Vagina (tissue), 2 donors: ENCODE measurements around the gene LILRB3. TPM values are rescaled to one million over a fixed set of nuclear protein-coding genes. Genes with fewer than 3 reads are reported as not detected.
"Not testable (repeated sequence)": the region's sequence is repeated elsewhere in the genome, so short reads cannot be mapped to it uniquely, and the experiment has no call there.

Experiments
- DNase-seq, 2 donors: peaks; one replicate each; pipeline ENCODE4 v3.0.0-alpha.2; 2017; ENCODE audit errors: extremely low spot score in 2 of 2
- H3K27ac ChIP-seq: fragments of 200-600 bp; sonication (generic); one replicate; pipeline ENCODE4 v1.5.1; 2019
- H3K27me3 ChIP-seq: fragments of 200-600 bp; sonication (generic); one replicate; pipeline ENCODE4 v1.5.1; 2019
- H3K36me3 ChIP-seq, 2 donors: fragments of 200-600 bp; sonication (generic); one replicate each; pipeline ENCODE4 v1.5.1; 2017 to 2019
- H3K4me1 ChIP-seq: fragments of 200-600 bp; sonication (generic); one replicate; pipeline ENCODE4 v1.5.1; 2019
- H3K4me3 ChIP-seq, 2 donors: fragments of 200-600 bp; sonication (generic); 1 replicate in 1 of 2; 2 replicates in 1 of 2; pipeline ENCODE4 v1.5.1; 2016 to 2019
- H3K9me3 ChIP-seq: fragments of 200-600 bp; sonication (generic); one replicate; pipeline ENCODE4 v1.5.1; 2019
- POLR2A ChIP-seq, 2 donors: fragments of 450-650 bp; IDR thresholded peaks; one replicate each; pipeline ENCODE4 v1.6.1; 2017; ENCODE audit warnings: antibody characterized with exemption in 2 of 2, mild to moderate bottlenecking in 2 of 2, moderate library complexity in 2 of 2
- POLR2AphosphoS5 ChIP-seq, 2 donors: sonication (generic); formaldehyde crosslinking; IDR thresholded peaks; one replicate each; pipeline ENCODE4 v1.9.0; 2017; ENCODE audit warnings: antibody characterized with exemption in 2 of 2, mild to moderate bottlenecking in 2 of 2, low read depth in 1 of 2; ENCODE audit not compliant: insufficient read depth in 1 of 2
- intact Hi-C: fragments of 100-400 bp; cut with DNase I; formaldehyde crosslinking; loops from one replicate; pipeline ENCODE4 v1.15.1; 2023
- total RNA-seq: library from RNA; depleted of rRNA; stranded (reverse); fragments of >200 nt; gene quantifications from one replicate; pipeline ENCODE4 v1.2.3, GENCODE V29; 2016
- TF ChIP-seq, protein P1 (sequence below), 3 experiments: fragments of 450-650 bp in 2 of 3; fragments of 200-600 bp in 1 of 3; sonication (generic) in 1 of 3; IDR thresholded peaks; one replicate each; pipeline ENCODE4 v1.5.1; 2017 to 2019; ENCODE audit warnings: antibody characterized with exemption in 3 of 3, mild to moderate bottlenecking in 2 of 3, moderate library complexity in 2 of 3

Gene LILRB3
- total RNA-seq, 1 donor from 2014 or later: 20.4 TPM

DNA sequence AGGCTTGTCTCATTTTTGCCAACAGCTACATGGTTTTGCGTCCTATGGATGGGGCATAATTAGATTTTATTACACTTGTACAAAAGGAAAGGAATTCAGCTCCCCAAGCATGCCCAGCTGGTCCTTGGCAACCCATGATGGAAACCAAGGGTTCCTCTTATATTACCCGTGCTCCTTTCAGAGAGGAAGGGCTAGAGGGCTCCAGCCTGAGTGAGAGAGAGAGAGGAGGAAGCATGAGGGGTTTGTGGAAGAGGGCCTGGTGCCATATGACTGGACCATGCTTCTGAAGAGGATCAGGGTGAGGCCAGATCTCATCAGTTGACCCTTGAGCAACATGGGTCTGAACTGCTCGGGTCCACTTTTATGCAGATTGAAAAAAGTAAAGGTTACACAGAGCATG is 25.7 kb downstream of the LILRB3 start:
- no peaks in the 10 kb centered on the region for H3K9me3 ChIP-seq
- H3K36me3 ChIP-seq: peaks cover 0 to 27% of the 10 kb centered on the region in 2 donors
- no peaks in the 10 kb centered on the region for H3K27me3 ChIP-seq
- TF ChIP-seq POLR2A (IDR thresholded peaks at IDR 0.05) (no peak), POLR2AphosphoS5 (IDR thresholded peaks at IDR 0.05; ENCODE audit: insufficient read depth in 1 of 2, low read depth in 1 of 2) (no peak)
- TF ChIP-seq, protein P1, sequence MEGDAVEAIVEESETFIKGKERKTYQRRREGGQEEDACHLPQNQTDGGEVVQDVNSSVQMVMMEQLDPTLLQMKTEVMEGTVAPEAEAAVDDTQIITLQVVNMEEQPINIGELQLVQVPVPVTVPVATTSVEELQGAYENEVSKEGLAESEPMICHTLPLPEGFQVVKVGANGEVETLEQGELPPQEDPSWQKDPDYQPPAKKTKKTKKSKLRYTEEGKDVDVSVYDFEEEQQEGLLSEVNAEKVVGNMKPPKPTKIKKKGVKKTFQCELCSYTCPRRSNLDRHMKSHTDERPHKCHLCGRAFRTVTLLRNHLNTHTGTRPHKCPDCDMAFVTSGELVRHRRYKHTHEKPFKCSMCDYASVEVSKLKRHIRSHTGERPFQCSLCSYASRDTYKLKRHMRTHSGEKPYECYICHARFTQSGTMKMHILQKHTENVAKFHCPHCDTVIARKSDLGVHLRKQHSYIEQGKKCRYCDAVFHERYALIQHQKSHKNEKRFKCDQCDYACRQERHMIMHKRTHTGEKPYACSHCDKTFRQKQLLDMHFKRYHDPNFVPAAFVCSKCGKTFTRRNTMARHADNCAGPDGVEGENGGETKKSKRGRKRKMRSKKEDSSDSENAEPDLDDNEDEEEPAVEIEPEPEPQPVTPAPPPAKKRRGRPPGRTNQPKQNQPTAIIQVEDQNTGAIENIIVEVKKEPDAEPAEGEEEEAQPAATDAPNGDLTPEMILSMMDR (IDR thresholded peaks at IDR 0.05): no peak
- no peak for DNase-seq
- no peak overlapping the region for H3K27ac ChIP-seq
- intact Hi-C loops: no loop called here
- H3K4me1 ChIP-seq: peaks cover 28% of the 10 kb centered on the region
- no peak overlapping the region for H3K4me3 ChIP-seq

DNA sequence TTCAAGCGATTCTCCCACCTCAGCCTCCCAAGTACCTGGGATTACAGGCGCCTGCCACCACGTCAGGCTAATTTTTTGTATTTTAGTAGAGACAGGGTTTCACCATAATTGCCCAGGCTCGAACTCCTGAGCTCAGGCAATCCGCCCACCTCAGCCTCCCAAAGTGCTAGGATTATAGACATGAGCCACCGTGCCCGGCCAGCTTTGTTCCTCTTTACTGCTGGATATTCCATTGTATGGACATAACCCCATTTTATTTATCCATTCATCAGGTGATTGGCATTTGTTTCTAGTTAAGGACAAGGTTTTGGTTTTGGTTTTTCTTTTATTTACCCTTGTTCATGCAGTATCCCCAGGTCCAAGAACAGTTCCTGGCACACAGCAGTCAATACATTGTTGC is 26.3 kb downstream of the LILRB3 start:
- peaks cover 0 to 22% of the 10 kb centered on the region in 2 donors for H3K36me3 ChIP-seq
- H3K9me3 ChIP-seq: no peaks in the 10 kb centered on the region
- H3K4me1 ChIP-seq: peaks cover 28% of the 10 kb centered on the region
- no peak overlapping the region for H3K27ac ChIP-seq
- intact Hi-C loops: no loop called here
- TF ChIP-seq, protein P1 (IDR thresholded peaks at IDR 0.05): no peak
- no peak for TF ChIP-seq POLR2AphosphoS5 (IDR thresholded peaks at IDR 0.05; ENCODE audit: insufficient read depth in 1 of 2, low read depth in 1 of 2)
- no peak for TF ChIP-seq POLR2A (IDR thresholded peaks at IDR 0.05)
- H3K4me3 ChIP-seq: no peak overlapping the region
- no peak for DNase-seq
- H3K27me3 ChIP-seq: no peaks in the 10 kb centered on the region

DNA sequence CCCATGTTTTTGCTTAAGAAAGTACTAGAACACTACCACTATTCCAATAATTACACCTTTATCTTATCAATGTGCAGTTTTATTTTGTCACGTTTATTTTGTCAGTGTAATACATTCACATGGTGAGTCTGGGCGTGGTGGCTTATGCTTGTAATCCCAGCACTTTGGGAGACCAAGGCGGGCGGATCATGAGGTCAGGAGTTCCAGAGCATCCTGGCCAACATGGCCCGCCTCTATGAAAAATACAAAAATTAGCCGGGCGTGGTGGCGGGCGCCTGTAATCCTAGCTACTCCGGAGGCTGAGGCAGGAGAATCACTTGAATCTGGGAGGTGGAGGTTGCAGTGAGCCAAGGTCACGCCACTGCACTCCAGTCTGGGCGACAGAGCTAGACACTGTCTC is 28.3 kb downstream of the LILRB3 start:
- H3K9me3 ChIP-seq, intact Hi-C loops, DNase-seq, H3K27ac ChIP-seq, H3K27me3 ChIP-seq, H3K4me3 ChIP-seq: not testable (repeated sequence)
- H3K4me1 ChIP-seq: peaks cover 20% of the 10 kb centered on the region
- peaks cover 0 to 21% of the 10 kb centered on the region in 2 donors for H3K36me3 ChIP-seq

DNA sequence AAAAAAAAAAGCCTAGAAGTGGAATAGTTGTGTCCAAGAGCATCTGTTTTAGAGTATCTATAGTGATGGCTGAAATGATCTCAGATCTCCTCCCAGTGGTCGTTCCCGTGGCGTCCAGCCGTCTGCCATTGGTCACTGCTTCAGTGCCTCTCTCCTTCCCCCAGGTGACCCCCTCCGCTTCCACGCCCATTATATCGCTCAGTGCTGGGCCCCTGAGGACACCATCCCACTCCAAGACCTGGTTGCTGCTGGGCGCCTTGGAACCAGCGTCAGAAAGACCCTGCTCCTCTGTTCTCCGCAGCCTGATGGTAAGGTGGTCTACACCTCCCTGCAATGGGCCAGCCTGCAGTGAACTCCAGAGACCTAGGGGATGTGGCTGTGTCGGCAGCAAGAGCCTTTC is 29.8 kb downstream of the LILRB3 start:
- Histone ChIP-seq H3K36me3 (peaks cover 0 to 21% of the 10 kb centered on the region in 2 donors), H3K27me3 (no peaks in the 10 kb centered on the region), H3K9me3 (no peaks in the 10 kb centered on the region), H3K4me3 (no peak overlapping the region), H3K4me1 (peaks cover 30% of the 10 kb centered on the region), H3K27ac (no peak overlapping the region)
- no peak for DNase-seq
- intact Hi-C loops: no loop called here
- no peak for TF ChIP-seq POLR2AphosphoS5 (IDR thresholded peaks at IDR 0.05; ENCODE audit: insufficient read depth in 1 of 2, low read depth in 1 of 2)
- TF ChIP-seq, protein P1 (IDR thresholded peaks at IDR 0.05): no peak
- TF ChIP-seq POLR2A (IDR thresholded peaks at IDR 0.05): no peak

DNA sequence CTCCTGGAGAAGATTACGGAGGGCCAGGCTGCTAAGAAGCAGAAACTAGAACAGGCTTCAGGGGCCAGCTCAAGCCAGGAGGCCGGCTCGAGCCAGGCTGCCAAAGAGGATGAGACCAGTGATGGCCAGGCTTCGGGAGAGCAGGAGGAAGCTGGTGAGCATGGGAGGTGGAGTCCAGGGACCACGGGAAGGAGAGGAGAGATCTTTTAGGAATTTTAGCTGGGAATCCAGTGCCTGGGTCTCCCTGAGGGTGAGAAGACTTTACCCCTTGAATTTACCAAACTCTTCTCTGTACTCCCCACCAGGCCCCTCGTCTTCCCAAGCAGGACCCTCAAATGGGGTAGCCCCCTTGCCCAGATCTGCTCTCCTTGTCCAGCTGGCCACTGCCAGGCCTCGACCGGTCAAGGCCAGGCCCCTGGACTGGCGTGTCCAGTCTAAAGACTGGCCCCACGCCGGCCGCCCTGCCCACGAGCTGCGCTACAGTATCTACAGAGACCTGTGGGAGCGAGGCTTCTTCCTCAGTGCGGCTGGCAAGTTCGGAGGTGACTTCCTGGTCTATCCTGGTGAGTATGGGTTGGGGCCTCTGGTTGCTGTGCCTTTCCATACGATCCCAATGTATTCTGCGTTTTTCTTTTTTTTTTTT is 30.9 kb downstream of the LILRB3 start:
- intact Hi-C loops: no loop called here
- peaks cover 0 to 21% of the 10 kb centered on the region in 2 donors for H3K36me3 ChIP-seq
- no peaks in the 10 kb centered on the region for H3K27me3 ChIP-seq
- DNase-seq: no peak
- TF ChIP-seq, protein P1 (IDR thresholded peaks at IDR 0.05): no peak
- TF ChIP-seq POLR2AphosphoS5 (IDR thresholded peaks at IDR 0.05; ENCODE audit: insufficient read depth in 1 of 2, low read depth in 1 of 2) (no peak), POLR2A (IDR thresholded peaks at IDR 0.05) (no peak)
- H3K27ac ChIP-seq: peak overlapping the region; percentile 96
- no peaks in the 10 kb centered on the region for H3K9me3 ChIP-seq
- peak overlapping the region; percentile 81 to 88 for H3K4me3 ChIP-seq
- peaks cover 31% of the 10 kb centered on the region for H3K4me1 ChIP-seq
